Activated CD4-positive, CD25-positive, alpha-beta regulatory T cell treated with anti-CD3 and anti-CD28 coated beads, Interleukin-2, amount 50 U/mL, for 24 hours (primary cell): ENCODE results near the gene PCAT6.
"Not testable (repeated sequence)": the region's sequence is repeated elsewhere in the genome, so short reads cannot be mapped to it uniquely, and the experiment has no call there.

Experiments
- ATAC-seq, 2 donors: fragments of 150-1000 bp; cut with Tn5 transposase; one replicate each; pipeline ENCODE4 v1.10.0; 2021; ENCODE audit warnings: mild to moderate bottlenecking in 1 of 2, moderate library complexity in 1 of 2

The PCAT6 gene

GRCh38 chr1:202807926-202808757, 2.6 kb upstream of the PCAT6 start, which contains the start of gene KDM5B:
TSS of gene KDM5B (minus strand) at chr1:202808421. CDS start at chr1:202808305, 116 bp downstream.
- peak; percentile 54 to 57 for ATAC-seq

GRCh38 chr1:202809597-202810159, 1.1 kb upstream of the PCAT6 start:
- no peak for ATAC-seq

DNA sequence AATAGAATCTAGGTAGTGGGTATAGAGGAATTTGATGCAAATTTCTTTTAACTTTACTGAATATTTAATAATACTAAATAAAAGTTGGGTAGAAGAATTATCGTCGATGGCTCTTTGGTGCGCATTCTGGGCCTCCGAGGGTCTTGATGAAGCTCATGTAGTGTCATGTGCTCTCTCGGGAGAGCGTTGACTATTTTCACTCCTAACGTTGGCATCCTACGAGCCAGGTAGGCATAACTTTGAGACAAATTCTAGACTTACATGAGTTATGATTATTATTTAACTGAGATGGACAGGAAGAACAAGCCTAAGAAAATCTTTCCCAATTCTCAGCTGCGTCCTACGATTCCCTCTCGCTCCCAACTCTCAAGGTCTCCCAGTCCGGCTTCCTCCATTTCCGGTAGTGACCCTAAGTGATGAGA, 550 bp upstream of the PCAT6 start:
- ATAC-seq, result no peak

- no peak for ATAC-seq
Measured at GRCh38 chr1:202811296-202812175, 782 bp downstream of the PCAT6 start.

DNA sequence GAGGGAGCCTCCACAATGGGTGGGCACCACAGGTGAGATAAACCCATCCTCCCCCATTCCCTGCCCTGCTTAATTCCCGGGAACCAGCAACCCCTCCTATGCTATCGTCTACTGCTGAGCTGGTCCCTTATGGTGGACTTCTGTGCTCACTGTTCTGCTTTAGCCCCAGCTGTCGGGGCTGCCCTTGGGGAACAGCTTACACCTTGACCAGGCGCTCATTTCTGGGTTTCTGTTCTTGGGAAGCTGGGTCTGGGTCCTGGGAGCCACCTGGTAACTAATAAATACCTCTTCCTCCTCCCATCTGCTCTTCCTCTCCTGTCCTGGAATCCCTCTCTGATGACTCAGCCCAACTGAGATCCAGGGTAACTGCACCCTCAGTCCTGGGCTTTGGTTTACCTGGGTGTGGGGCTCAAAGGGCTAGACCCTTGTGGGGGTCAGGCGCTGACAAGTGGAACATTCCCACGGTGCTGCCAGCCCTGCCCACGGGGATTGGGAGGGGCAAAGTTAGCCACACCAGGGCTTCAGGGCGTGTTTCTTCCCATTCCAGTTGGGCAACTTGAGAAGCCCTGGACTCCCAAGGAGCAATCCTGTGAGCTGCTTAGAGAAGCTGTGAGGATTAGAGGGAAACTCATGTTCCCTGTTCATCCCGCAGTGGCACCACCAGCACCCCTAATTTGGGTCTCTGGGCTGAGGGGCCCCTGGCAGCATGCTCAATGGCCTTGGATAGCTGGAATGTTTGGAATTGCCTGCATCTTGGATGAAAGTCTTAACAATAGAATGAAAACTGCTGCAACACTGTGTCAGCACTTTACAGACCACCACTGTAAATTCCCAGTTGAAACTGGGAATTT, 1.6 kb downstream of the PCAT6 start:
- no peak for ATAC-seq

- no peak for ATAC-seq
Measured at GRCh38 chr1:202815120-202815519, 4.4 kb downstream of the PCAT6 start.

DNA sequence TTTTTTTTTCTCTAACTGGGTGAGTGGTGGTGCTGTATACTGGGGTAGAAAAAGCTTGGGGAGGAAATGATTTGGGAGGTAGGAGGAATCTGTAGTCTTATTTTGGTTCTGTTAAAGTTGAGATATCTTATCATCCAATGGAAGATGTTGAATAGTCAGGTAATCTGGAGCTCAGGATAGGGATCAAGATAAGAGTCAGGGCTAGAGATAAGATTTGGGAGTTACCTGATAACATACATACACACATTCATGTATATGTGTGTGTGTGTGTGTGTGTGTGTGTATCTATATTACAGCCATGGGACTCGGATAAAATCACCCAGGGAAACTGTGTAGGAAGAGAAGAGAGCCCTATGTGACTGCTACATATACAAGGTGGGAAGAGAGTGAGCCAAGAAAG, 8.1 kb downstream of the PCAT6 start:
- ATAC-seq, result no peak

- no peak for ATAC-seq
Measured at GRCh38 chr1:202821467-202821866, 10.7 kb downstream of the PCAT6 start.

DNA sequence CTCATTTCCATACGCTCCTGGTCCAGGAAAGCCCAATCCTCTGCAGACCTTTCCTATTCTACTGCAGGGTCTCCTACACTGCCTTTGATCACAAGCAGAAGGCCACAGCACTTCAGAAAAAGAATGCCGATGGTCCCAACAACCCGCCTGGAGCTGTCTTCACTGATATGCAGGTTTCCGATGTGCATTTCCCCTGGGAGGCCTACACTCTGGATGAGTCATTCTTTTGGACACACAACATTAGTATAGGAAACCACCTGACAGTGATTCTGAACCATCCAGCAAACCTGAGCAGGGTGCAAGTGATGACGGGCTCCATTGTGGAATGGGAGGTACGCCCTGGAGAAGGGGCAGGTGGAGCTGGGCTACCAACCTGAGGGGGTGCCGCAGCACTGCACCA, 15.0 kb downstream of the PCAT6 start:
- ATAC-seq, result no peak

GRCh38 chr1:202829223-202829622, 18.5 kb downstream of the PCAT6 start:
- not testable (repeated sequence) for ATAC-seq

GRCh38 chr1:202831906-202832305, 21.2 kb downstream of the PCAT6 start:
- no peak for ATAC-seq

DNA sequence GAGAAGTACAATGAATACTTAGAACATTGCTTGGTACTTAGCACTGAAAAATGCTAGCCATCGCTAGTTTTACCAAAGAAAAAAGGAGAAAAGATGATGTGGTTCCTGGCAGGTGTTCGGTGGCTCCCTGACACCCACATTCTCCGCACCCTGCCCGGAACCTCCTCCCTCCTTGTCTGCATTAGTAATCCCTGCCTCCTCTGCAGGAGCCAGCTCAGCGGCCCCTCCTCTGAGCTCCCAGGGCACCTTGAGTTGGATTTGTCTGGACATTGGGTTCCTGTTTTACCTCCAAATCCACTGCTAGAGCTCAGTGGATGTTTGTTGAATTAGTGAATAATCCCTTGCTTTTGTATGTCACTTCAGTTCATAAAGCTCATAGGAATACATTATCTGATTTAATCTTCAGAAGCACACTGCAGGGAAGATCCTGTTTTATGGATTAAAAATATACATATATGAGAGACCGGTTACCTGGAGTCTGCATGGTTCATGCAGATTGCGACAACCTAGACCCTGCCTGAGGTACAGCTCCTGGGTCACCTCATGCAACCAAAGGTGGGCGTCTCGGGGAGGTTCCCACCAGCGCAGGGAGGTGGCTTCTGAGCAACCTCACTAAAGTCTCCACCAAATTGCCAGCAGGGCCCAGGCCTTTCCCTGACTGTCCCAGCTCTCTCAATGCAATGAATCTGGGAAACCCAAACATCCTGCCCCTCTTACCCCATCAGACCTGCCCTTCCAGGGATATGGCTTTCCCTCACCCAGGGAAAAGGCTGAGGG, 24.2 kb downstream of the PCAT6 start:
- peak; percentile 13 to 64 for ATAC-seq

GRCh38 chr1:202835548-202836072, 24.9 kb downstream of the PCAT6 start:
- ATAC-seq, result peak in 1 of 2 donors; percentile 27

DNA sequence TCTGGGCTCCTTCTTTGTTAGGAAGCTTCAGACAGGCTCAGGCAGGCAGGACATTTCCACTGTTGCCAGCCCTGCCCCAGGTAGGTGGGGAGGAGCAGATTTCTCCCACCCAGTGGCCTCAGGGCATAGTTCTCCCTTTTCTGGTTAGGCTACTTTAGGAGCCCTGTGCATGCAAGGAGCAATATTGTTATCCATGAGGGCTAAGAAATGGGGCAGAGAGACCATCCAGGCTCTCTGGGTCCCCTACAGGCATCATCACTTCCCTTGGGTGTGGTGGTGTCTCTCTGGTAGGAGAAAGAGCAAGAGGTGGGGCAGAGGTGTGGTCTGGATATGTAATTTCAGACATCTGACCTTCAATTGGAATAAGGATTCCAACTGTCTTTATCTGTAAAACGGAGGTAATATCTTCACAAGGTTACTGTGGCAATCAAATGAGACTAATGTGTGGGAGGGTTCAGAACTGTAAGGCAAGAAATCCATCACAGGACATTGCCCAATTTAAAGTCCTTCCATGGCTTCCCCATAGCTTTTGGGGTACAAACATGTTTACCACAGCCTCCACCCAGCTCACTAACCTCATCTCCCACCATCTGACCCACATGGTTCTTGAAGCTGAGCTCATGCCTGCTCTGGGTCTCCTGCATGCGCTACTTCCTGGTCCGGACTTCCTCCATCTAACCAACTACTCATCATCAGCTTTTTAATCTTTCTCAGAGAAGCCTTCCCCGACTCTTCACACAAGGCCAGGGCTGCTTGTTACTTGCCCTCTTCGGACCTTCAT, 26.1 kb downstream of the PCAT6 start:
- no peak for ATAC-seq

- no peak for ATAC-seq
Measured at GRCh38 chr1:202837746-202838262, 27.1 kb downstream of the PCAT6 start.

GRCh38 chr1:202843081-202843480, 32.3 kb downstream of the PCAT6 start:
- no peak for ATAC-seq

- ATAC-seq, result no peak
Measured at GRCh38 chr1:202844259-202844658, 33.5 kb downstream of the PCAT6 start.

GRCh38 chr1:202844935-202845334, 34.2 kb downstream of the PCAT6 start:
- no peak for ATAC-seq

GRCh38 chr1:202848191-202848542, 37.4 kb downstream of the PCAT6 start:
- ATAC-seq, result no peak
